ENCODE results near the gene NGDN.

Gene NGDN

GRCh38 chr14:23433457-23433856 is 36.0 kb upstream of the NGDN start:
- Histone ChIP-seq H3K27ac (no peak overlapping the region), H3K4me3 (ENCODE audit: low read depth, low read length) (no peak overlapping the region), H3K36me3 (replicated peaks) (no peaks in the 10 kb centered on the region), H3K27me3 (replicated peaks) (no peaks in the 10 kb centered on the region)
- in situ Hi-C loops (cut with HindIII; ENCODE audit: low pct_ligation_motif_present, low sequenced_read_pairs) = no loop called here
- no peak for TF ChIP-seq CTCF (IDR thresholded peaks at IDR 0.05; ENCODE audit: low read depth, low read length, missing control alignments)
- DNase-seq = no peak

GRCh38 chr14:23434488-23435222 is 34.8 kb upstream of the NGDN start:
- TF ChIP-seq CTCF (IDR thresholded peaks at IDR 0.05; ENCODE audit: low read depth, low read length, missing control alignments) = no peak
- in situ Hi-C loops (cut with HindIII; ENCODE audit: low pct_ligation_motif_present, low sequenced_read_pairs) = no loop called here
- DNase-seq = no peak
- no peaks in the 10 kb centered on the region for H3K36me3 ChIP-seq (replicated peaks)
- H3K4me3 ChIP-seq (ENCODE audit: low read depth, low read length) = no peak overlapping the region
- no peak overlapping the region for H3K27ac ChIP-seq
- H3K27me3 ChIP-seq (replicated peaks) = no peaks in the 10 kb centered on the region

- no peak for TF ChIP-seq CTCF (IDR thresholded peaks at IDR 0.05; ENCODE audit: low read depth, low read length, missing control alignments)
- H3K4me3 ChIP-seq (ENCODE audit: low read depth, low read length) = no peak within 1 kb of the TSS
- H3K36me3 ChIP-seq (replicated peaks) = no peaks in the 10 kb centered on the region
- DNase-seq = no peak
- H3K27ac ChIP-seq = no peak within 1 kb of the TSS
- H3K27me3 ChIP-seq (replicated peaks) = no peaks in the 10 kb centered on the region
- in situ Hi-C loops (cut with HindIII; ENCODE audit: low pct_ligation_motif_present, low sequenced_read_pairs) = no loop called here
Observed at GRCh38 chr14:23435543-23436326, 33.8 kb upstream of the NGDN start, which contains the start of gene MYH7. Gene MYH7 (minus strand): TSS chr14:23435660. CDS start chr14:23433732, 1,928 bp downstream.

- Histone ChIP-seq H3K27ac (no peak overlapping the region), H3K4me3 (ENCODE audit: low read depth, low read length) (no peak overlapping the region), H3K36me3 (replicated peaks) (no peaks in the 10 kb centered on the region), H3K27me3 (replicated peaks) (no peaks in the 10 kb centered on the region)
- no peak for DNase-seq
- TF ChIP-seq CTCF (IDR thresholded peaks at IDR 0.05; ENCODE audit: low read depth, low read length, missing control alignments) = no peak
- in situ Hi-C loops (cut with HindIII; ENCODE audit: low pct_ligation_motif_present, low sequenced_read_pairs) = no loop called here
Observed at GRCh38 chr14:23436327-23437132, 33.0 kb upstream of the NGDN start.

GRCh38 chr14:23437133-23438100 is 32.1 kb upstream of the NGDN start:
- TF ChIP-seq CTCF (IDR thresholded peaks at IDR 0.05; ENCODE audit: low read depth, low read length, missing control alignments) = no peak
- Histone ChIP-seq H3K36me3 (replicated peaks) (no peaks in the 10 kb centered on the region), H3K27ac (no peak overlapping the region), H3K4me3 (ENCODE audit: low read depth, low read length) (no peak overlapping the region), H3K27me3 (replicated peaks) (no peaks in the 10 kb centered on the region)
- no peak for DNase-seq
- in situ Hi-C loops (cut with HindIII; ENCODE audit: low pct_ligation_motif_present, low sequenced_read_pairs) = no loop called here

Measured in brain microvascular endothelial cell (primary cell).